ENCODE measurements around the gene RAB37.

RAB37 gene

DNA sequence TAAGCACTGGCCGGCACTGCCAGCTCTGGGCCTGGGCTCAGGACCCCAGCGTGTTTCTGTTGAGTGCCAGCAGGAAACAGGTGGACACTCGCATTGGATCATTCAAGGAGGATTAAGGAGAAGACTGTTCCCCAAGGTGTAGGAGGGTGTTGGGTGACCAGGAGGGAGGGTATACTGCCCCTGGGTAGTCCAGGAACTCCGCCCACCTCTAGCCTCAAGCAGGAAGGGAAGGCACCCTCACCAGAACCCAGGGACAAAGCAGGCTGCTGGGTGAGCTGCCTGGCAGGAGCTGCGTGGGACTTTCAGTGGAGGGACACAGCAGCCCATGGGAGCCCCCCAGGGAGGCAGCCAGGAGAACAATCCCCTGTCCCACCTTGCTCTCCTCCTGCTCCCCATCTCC, 7.7 kb upstream of the RAB37 start:
- no peak for DNase-seq

DNA sequence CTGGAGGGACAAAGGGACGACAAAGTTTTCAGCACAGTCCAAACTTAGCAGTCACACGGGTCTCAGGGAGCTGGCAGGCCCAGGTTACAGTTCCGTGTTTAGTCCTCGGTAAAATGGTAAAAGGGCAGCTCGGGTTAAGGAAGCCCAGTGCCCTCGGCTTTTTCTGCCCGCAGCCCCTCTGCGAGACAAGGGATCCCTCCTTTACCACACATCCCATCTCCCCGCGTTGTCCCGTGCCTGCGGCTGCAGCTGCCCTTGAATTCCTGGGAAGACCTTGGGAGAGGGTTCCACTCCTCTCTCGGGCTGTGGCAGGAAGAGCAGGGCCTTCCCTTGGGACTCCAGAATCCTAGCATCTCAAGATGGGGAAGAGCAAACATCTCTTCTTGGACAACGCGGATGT, 7.2 kb upstream of the RAB37 start:
- no peak for DNase-seq

- DNase-seq: no peak
These were observed 6.3 kb upstream of the RAB37 start for GRCh38 chr17:74730491-74731346.

DNA sequence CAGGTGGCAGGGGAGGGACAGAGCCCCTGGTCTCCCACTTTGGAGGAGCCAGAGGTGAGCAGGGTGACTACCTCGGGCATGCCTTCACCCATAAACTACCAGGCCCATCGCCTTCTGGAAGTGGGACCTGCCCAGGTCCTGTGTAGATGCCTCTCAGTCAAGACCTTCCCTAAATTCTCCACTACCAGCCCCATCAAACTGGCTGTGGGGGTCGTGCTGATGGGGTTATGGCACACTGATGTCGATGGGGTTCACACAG, 5.8 kb upstream of the RAB37 start:
- no peak for DNase-seq

DNA sequence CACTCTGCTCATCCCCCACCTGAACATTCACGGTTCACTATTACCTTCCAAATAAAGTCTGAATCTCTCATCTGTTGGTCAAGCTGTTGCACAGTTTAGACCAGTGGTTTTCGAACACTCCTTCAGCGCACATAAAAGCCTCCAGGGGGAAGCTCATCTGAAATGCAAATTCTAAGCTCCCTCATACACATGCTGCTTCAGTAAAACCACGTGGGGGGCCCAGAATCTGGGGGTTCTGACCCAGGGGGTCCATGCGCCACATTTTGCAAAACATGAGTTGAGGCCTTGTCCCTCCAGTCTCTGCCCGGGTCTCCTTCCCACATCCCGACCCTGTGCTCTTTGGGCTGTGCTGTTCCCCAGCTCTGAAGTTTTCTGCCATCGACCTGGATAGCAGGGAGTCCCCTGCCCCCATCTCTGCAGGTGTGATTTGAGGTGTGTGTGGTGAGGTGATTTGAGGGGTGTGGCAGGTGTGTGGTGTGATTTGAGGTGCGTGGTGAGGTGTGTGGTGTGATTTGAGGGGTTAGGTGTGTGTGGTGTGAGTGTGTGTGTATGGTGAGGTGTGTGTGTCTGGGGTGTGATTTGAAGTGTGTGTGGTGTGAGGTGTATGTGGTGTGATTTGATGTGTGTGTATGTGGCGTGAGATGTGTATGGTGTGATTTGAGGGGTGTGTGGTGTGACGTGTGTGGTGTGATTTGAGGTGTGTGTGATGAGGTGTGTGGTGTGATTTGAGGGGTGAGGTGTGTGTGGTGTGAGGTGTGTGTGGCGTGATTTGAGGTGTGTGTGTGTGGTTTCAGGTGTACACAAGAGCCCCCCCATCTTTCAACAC, 4.8 kb upstream of the RAB37 start:
- DNase-seq: no peak

DNA sequence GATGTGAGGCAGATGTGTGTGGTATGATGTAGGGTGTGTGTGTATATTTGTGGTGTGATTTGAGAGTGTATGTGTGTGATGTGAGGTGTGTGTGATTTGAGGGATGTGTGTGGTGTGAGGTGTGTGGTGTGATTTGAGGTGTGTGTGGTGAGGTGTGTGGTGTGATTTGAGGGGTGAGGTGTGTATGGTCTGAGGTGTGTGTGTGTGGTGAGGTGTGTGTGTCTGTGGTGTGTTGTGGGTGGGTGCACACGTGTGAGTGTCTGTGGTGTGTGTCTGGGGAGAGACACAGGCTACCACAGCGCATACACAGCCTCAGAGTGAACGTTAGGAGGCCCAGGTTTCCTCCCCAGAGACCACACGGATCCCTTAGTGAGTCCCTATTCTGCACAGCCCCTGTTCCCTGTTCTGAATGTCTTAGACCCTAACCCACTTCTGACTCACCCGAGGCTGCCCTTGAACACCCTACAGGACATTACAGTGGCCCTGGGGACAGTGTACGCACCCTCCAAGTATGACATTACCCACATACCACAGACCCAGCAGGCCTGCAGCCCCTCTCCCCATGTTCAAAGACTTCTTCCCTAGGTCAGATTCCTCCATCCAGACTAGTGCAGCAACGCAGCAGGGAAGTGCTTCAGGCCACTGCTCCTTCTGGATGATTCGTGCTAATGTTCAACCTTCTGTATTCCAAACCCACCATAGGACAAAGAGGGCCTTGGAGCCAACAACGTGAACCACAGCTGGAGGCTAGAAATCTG, 3.5 kb upstream of the RAB37 start:
- DNase-seq: no peak

DNA sequence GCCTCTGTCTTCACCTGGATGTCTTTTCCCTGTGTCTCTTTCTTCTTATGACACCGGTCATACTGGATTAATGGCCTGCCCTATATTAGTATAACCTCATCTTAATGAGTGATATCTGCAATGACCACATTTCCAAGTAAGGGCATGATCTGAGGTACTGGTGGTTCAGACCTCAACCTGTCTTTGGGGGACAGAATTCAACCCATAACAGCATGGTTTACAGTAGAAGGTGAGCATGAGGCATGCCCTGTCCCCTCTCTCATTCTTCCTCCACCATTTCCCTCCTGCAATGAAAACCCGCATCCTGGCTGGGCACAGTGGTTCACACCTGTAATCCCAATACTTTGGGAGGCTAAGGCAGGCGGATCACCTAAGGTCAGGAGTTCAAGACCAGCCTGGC, 2.8 kb upstream of the RAB37 start:
- DNase-seq: no peak

DNA sequence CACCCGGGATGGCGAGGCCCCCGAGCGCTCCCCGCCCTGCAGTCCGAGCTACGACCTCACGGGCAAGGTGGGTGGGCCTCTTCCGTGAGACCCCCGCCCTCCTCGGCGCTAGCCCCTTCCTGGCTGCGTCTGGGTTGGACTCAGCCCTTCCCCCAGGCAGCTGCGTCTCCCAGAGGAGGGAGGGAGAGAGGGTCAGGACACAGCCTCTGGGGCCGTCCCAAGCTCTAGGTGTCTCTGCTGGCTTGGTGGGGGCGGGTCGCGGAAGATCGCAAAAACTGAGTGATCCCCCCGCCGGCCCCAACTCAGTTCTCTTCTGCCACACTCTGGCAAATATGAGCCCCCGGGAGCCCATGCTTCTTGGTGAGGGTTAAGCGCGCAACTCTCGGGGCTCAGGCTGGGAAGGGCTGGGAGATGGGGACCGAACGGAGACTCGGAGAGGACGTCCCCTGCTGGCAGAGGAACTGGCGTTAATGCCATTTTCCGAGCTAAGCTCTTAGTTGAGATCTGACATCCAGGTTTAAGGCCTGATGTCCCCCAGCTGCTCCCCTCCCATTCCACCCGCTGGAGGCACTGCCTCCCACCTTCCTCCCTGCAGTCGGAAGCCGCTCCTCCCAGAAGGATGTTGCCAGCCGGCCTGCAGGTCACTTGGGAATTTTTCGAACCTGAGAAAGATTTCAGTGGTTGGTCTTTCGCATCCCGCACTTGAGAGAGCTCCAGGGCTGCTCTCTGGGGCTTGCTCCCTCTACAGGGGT, 419 bp downstream of the RAB37 start:
- DNase-seq: no peak

DNA sequence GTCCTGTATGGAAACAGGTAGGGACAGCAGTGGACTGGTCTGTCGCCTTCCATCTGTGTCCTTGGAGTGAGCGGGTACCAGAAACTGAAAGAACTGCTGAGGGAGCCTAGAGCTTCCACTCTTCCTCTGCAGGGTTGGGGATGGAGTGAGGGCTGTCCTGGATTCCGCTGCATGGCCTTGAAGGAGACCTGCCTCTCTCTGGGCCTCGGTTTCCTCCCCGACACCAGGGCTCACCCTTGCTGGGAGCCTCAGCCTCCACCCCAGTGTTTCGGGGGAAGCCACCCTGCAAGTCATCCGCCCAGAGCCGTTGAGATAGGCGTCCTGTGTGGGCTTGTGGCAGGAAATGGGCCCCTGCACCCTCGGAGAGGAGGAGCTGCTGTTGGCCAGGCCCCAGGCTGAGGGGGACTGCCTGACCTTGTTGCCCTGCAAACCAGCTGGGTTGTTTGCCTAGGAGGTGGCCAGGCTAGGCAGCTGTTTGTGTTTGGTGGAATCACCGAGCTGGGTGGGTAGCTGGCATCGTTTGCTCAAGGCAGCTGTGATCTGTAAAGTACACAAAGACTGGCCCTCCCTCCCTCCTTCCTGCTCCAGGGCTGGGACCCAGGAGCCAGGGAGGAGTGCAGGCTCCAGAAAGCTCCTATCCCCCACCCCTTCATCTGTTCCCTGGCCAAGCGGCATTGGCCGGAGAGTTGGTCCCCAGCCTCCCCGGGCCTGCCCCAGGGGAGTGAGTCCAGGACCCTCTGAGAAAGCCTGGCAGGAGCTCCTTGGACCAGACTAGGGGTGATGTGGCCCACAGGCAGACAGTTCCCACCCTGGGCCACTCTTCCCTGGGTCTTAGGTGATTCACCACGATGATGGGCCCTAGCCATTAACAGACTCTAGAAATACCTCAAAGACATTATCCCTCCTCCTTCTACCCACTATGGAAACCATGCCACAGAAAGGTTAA, 1.3 kb downstream of the RAB37 start:
- DNase-seq: no peak

- no peak for DNase-seq
These were observed 2.3 kb downstream of the RAB37 start for GRCh38 chr17:74739227-74739831.

- no peak for DNase-seq
These were observed 3.1 kb downstream of the RAB37 start for GRCh38 chr17:74740173-74740572.

- DNase-seq: no peak
These were observed 3.8 kb downstream of the RAB37 start for GRCh38 chr17:74740641-74741387.

DNA sequence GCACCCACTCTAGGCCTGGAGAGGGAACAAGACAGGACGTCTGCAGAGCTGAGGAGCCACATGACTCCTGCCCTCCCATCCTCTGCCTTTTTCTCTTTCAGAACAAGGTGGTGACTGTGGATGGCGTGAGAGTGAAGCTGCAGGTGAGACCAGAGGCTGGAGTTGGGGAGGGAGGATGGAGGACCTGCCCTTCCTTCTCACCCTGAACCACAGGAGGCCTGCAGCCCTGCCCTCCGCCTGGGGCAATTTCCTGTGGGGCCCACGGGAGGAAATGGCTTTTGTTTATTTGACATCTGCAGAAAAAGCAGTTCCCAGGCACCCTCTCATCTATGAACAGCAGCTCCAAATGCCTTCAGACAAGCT, 5.1 kb downstream of the RAB37 start:
- DNase-seq: no peak

- DNase-seq: no peak
These were observed 6.0 kb downstream of the RAB37 start for GRCh38 chr17:74742978-74743545.

- no peak for DNase-seq
These were observed 6.7 kb downstream of the RAB37 start for GRCh38 chr17:74743755-74744154.

DNA sequence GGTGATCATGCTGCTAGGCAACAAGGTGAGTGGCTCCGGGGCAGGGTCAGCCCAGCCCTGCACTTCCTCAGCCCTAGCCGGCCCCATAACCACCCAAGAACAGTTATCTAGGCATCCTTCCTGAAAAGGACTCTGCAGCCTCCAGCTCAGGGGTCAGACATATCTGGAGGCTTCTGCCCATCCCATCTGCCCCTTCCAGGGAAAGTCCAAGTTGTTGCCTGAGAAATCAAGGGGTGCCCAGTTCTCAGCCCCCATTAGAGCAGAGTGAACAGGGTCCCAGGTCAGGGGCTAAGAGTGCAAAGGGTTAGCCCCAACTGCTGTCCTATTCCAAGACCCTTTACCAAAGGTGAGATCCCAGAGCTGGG, 7.3 kb downstream of the RAB37 start:
- DNase-seq: no peak

DNA sequence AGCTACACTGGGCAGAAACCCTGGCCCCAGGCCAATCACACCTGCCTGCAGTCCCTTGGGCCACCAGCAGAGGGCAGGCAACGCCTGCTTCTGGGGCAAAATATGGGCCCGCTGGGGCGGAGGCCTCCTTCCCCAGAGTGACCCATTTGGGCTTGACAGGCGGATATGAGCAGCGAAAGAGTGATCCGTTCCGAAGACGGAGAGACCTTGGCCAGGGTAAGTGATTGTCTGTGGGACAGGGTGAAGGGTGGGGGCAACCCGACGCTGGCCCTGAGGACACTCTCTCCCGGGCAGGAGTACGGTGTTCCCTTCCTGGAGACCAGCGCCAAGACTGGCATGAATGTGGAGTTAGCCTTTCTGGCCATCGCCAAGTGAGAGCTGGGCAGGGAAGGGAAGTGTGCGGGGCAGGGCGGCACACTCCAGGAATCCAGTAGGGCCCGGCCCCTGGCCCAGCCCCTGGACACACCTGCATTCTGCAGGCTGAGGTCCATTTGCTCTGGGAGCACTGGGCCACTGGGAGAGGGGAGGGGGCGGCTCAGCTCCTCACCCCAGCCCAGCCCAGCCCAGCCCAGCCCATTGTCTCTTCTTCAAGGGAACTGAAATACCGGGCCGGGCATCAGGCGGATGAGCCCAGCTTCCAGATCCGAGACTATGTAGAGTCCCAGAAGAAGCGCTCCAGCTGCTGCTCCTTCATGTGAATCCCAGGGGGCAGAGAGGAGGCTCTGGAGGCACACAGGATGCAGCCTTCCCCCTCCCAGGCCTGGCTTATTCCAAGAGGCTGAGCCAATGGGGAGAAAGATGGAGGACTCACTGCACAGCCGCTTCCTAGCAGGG, 7.9 kb downstream of the RAB37 start:
- DNase-seq: peak; percentile 10

DNA sequence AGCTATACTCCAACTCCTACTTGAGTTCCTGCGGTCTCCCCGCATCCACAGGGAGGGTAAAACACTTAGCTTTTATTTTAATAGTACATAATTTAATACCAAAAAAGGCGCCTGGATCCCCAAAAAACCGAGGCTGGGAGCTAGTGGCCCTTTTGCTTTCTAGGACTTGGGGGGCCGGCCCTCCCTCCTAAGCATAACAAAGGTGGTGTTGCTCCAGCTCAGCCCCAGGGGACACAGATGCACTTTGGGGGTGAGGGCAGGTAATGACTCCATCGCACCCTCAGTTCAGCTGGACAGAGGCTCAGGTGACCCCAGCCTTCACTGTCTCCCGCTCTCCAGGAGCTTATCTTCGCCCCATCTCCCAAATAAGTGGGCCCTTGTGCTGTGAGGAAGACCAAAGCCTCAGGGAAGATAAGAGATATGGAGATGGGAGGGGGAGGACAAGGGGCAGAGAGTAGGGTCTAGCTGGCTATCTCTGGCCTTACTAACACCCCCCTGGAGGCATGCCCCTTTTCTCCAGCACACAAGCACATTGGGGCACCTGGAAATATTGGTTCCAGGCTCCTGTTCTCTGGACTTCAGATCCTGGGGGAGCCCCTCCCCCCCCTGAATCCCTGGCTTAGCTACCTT, 8.6 kb downstream of the RAB37 start:
- DNase-seq: no peak

- DNase-seq: no peak
These were observed 9.3 kb downstream of the RAB37 start for GRCh38 chr17:74746376-74746775.
